Fibroblast of the aortic adventitia (primary cell): ENCODE results near the gene MROH8. TPM values are rescaled to one million over a fixed set of nuclear protein-coding genes. Genes with fewer than 3 reads are reported as not detected.
A peak's percentile ranks its signal among the peaks of the same experiment; 100 is the strongest.

Experiments
- DNase-seq: peaks from one replicate; pipeline ENCODE4 v3.0.0-alpha.2; 2010; ENCODE audit warnings: low read depth
- H3K4me3 ChIP-seq: 2 replicates; pipeline ENCODE4 v1.5.1; 2011; ENCODE audit warnings: low read depth, mild to moderate bottlenecking, control low read depth, low read length, moderate library complexity
- CTCF ChIP-seq: IDR thresholded peaks from 2 replicates; pipeline ENCODE4 v1.5.1; 2011; ENCODE audit warnings: mild to moderate bottlenecking, low read length, control low read depth, inconsistent platforms; ENCODE audit not compliant: insufficient read depth
- total RNA-seq: library from RNA; depleted of rRNA; stranded (reverse); fragments of >200 nt; gene quantifications from 2 replicates; pipeline ENCODE4 v1.2.3, GENCODE V29; 2012; ENCODE audit warnings: low replicate concordance

MROH8 gene
- total RNA-seq, 1 donor = 3.1 TPM

- no peak overlapping the region for H3K4me3 ChIP-seq
- DNase-seq = peak; percentile 95
- TF ChIP-seq CTCF = peak; percentile 98
Observed at GRCh38 chr20:37192137-37192854, 12.9 kb upstream of the MROH8 start.

DNA sequence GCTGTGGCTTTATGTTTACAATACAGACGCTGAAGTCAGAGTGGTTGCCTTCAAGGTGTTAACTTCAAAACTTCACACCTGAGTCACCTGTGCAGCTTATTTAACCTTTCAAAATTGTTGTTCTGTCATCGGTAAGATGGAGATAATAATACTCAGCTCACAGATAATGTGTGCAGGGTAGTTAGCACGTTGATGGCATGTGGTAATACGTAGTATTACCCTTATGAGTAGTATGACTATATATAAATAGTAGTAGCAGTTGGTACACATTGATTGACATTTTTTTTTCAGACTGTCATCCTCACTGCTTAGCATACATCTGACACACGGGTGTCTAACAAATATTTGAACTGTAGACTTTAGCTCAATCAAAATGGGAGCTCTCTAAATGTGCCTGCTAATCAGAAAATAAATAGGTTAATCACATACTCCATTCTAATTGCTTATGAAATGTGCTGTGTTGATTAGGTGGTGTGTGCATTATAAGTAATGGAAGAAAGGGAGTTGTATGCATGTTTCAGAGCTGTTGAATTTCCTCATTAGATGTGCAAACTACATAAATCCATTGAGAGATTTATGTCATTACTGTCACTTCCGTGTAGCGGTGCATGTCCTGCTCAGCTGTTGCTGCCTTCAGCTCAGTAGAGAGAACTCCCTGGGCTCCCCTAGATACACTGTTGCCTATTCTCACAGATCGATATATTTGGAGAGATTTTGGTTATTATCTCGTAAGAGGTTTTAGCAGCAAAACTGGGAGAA lies 11.2 kb upstream of the MROH8 start:
- no peak overlapping the region for H3K4me3 ChIP-seq
- DNase-seq = no peak
- no peak for TF ChIP-seq CTCF

DNA sequence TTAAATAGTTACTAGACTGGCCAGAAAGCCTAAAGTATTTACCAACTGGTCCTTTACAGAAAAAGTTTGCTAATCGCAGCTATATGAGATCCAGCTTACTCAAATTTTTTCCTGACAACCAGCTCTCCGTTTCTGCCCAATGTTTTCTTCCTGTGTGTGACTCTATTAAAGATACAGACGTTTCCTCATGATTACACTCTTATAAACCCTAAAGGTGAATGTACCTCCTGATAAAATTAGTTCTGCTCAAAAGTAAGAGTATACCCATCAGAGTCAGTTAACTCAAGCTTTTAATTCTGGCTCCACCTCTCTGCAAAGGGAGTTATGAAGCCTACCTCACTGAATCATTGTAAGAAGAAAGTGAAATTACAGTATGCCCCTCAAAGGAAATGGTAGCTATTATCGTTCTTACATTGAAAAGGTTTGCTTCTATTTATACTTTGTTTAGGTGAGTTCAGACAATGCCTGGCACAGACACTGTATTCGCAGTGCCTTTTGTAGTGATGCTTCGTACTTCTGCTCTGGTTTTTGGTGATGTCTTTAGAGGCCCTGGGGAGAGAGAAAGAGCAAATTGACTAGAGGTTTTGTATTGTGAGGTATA lies 10.2 kb upstream of the MROH8 start:
- TF ChIP-seq CTCF = no peak
- H3K4me3 ChIP-seq = no peak overlapping the region
- DNase-seq = no peak

DNA sequence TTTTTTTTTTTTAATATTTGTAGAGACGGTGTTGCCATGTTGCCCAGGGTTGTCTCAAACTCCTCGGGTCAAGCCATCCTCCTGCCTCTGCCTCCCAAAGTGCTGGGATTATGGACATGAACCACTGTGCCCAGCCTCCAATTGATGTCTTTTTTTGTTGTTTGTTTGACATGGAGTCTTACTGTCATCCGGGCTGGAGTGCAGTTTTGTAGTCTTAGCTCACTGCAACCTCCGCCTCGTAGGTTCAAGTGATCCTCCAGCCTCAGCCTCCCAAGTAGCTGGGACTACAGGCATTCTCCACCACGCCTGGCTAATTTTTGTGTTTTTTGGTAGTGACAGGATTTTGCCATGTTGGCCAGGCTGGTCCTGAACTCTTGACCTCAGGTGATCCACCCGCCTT lies 9.4 kb upstream of the MROH8 start:
- no peak for DNase-seq
- no peak for TF ChIP-seq CTCF
- no peak overlapping the region for H3K4me3 ChIP-seq

- no peak overlapping the region for H3K4me3 ChIP-seq
- DNase-seq = no peak
- TF ChIP-seq CTCF = no peak
Observed at GRCh38 chr20:37185686-37186085, 6.3 kb upstream of the MROH8 start.

DNA sequence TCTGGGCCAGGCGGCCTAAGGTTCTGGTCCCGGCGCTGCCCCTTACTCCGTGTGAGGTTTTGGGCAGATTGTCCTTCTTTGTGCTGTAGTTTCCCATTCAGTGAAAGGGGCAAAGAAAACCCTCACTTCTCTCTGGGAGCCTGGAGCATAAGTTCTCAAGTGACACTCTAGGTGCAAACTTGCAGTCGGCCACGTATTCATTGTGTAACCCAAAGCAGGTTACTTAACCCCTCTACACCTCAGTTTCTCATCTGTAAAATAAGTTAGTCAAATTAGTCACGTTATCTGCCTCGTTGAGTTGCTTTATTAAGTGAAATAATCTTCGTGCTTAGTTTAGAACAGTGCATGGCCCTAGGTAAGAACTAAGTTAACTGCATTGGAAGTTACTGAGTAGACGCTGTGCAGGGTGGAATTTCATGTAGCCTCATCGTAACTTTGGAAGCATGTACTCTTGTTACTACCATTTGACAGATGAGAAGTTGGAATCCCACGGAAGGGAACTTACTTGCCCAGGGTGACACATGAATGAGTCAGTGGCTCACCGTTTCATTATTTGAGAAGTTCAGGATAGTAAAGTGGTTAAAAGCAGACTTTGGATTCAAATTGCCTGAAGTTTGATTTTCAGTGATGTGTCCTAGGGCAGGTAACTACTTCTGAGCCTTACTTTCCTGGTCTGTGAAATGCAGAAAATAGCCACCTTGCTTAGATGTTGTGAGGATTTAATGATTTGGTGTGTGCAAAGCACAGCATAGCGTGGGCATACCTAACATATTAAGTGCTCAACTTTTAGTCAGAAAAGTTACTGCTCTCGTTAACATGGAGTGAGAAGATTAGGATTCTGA lies 556 bp upstream of the MROH8 start:
- peak; percentile 40 for DNase-seq
- peak overlapping the region; percentile 74 for H3K4me3 ChIP-seq
- no peak for TF ChIP-seq CTCF
